Activated CD8-positive, alpha-beta T cell treated with anti-CD3 and anti-CD28 coated beads, Interleukin-2, amount 10 ng/mL, durations not matched to agents 7 days and 5 days (primary cell): ENCODE results near the gene MPG. TPM values are rescaled to one million over a fixed set of nuclear protein-coding genes. Genes with fewer than 3 reads are reported as not detected.

Source experiments
- total RNA-seq, 2 experiments: library from RNA; stranded (reverse); gene quantifications; one replicate each; pipeline ENCODE4 v1.2.3, GENCODE V29; 2021

Gene MPG
- total RNA-seq, 2 experiments from 2014 or later, result 48.6 to 49.3 TPM

Other genes with a start within 250 kb of the MPG start
- gene POLR3K, start 24.6 kb upstream of the MPG start, total RNA-seq, result 10 to 100 TPM; 47.7 to 48.2 TPM
- gene SNRNP25, start 24.4 kb upstream of the MPG start, total RNA-seq, result 10 to 100 TPM; 62.3 to 63.2 TPM
- gene RHBDF1, start 5.6 kb upstream of the MPG start, total RNA-seq, result under 1 TPM in 1 of 2 experiments, not detected in 1; 0.40 TPM
- 10 to 100 TPM; 30.8 to 36.8 TPM for gene NPRL3, start 60.4 kb downstream of the MPG start, total RNA-seq
- not detected for gene HBZ, start 74.4 kb downstream of the MPG start, total RNA-seq
- gene HBM, start 87.8 kb downstream of the MPG start, total RNA-seq, result not detected
- not detected for gene HBA2, start 94.7 kb downstream of the MPG start, total RNA-seq
- gene HBA1, start 98.5 kb downstream of the MPG start, total RNA-seq, result not detected
- gene HBQ1, start 102.2 kb downstream of the MPG start, total RNA-seq, result not detected
- gene LUC7L, start 151.2 kb downstream of the MPG start, total RNA-seq, result 10 to 100 TPM; 56.1 to 58.4 TPM
- gene FAM234A, start 156.6 kb downstream of the MPG start, total RNA-seq, result 10 to 100 TPM; 10.9 to 11.8 TPM
- not detected for gene RGS11, start 197.7 kb downstream of the MPG start, total RNA-seq
- not detected for gene ARHGDIG, start 202.4 kb downstream of the MPG start, total RNA-seq
- not detected for gene PDIA2, start 204.9 kb downstream of the MPG start, total RNA-seq